WERI-Rb-1 (cell line): ENCODE results near the gene NISCH.

ENCODE experiments used
- DNase-seq: peaks from one replicate; pipeline ENCODE4 v3.0.0-alpha.2; 2020
- H3K27ac ChIP-seq: fragments of 250-450 bp; sonication (Bioruptor Pico); 2 replicates; pipeline ENCODE4 v1.5.1; 2020; ENCODE audit warnings: mild to moderate bottlenecking, moderate library complexity
- H3K27me3 ChIP-seq: fragments of 250-450 bp; sonication (Bioruptor Pico); 2 replicates; pipeline ENCODE4 v1.5.1; 2021; ENCODE audit warnings: mild to moderate bottlenecking, low read depth, moderate library complexity; ENCODE audit not compliant: insufficient read depth, severe bottlenecking
- H3K36me3 ChIP-seq: fragments of 250-450 bp; sonication (Bioruptor Pico); 2 replicates; pipeline ENCODE4 v1.5.1; 2020; ENCODE audit warnings: mild to moderate bottlenecking, moderate library complexity
- H3K4me3 ChIP-seq: 2 replicates; pipeline ENCODE4 v1.5.1; 2011; ENCODE audit warnings: low read depth, mild to moderate bottlenecking, control low read depth, low read length
- H3K9me3 ChIP-seq: fragments of 250-450 bp; sonication (Bioruptor Pico); 2 replicates; pipeline ENCODE4 v1.5.1; 2021; ENCODE audit warnings: mild to moderate bottlenecking, moderate library complexity; ENCODE audit not compliant: severe bottlenecking
- CTCF ChIP-seq: IDR thresholded peaks from 2 replicates; pipeline ENCODE4 v1.5.1; 2011; ENCODE audit warnings: low read depth, mild to moderate bottlenecking, control low read depth, inconsistent platforms, low read length

Gene NISCH

DNA sequence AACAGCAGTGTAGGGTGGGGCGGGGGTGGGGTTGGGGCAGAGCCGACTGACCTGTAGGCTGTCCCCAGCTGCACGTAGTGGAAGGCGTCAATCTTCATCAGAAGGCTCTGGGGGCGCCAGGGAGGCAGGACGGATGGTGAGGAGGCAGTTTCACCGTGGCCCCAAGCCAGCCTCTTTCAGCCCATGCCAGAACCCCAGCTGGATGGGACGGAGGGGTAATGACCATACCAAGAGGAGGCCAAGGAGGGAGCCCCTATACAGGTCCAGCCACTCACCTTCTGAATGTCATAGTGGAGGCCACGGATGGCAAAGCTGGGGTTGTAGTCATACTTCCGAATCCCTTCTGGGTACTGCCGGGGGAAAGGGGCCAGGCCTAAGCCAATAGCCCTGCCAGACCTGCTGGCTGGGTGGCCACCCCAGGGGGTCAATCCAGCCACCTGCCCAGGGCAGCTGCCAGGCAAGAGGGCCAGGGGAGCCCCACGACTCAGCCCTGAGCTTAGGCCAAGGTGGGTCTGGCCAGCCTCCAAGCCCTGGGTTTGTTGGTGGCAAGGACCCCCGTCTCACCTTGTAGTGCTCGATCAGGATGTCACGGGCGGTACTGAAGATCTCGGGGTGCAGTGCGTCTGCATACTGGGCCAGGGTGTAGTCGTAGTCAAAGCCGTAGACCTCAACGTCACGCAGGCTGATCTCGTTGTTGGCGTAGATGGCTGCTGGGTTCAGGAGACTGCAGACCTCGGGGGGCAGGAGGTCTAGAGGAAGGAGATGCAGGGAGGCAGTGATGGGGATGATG is 73.4 kb downstream of the NISCH start:
- Histone ChIP-seq H3K27ac (no peak overlapping the region), H3K27me3 (no peaks in the 10 kb centered on the region), H3K9me3 (no peaks in the 10 kb centered on the region), H3K4me3 (no peak overlapping the region), H3K36me3 (peaks cover 70% of the 10 kb centered on the region)
- TF ChIP-seq CTCF, result no peak
- peak; percentile 11 for DNase-seq

- Histone ChIP-seq H3K27me3 (no peaks in the 10 kb centered on the region), H3K9me3 (no peaks in the 10 kb centered on the region), H3K4me3 (no peak overlapping the region), H3K27ac (no peak overlapping the region), H3K36me3 (peaks cover 61% of the 10 kb centered on the region)
- no peak for TF ChIP-seq CTCF
- no peak for DNase-seq
These were observed 74.3 kb downstream of the NISCH start for GRCh38 chr3:52529376-52530333.

DNA sequence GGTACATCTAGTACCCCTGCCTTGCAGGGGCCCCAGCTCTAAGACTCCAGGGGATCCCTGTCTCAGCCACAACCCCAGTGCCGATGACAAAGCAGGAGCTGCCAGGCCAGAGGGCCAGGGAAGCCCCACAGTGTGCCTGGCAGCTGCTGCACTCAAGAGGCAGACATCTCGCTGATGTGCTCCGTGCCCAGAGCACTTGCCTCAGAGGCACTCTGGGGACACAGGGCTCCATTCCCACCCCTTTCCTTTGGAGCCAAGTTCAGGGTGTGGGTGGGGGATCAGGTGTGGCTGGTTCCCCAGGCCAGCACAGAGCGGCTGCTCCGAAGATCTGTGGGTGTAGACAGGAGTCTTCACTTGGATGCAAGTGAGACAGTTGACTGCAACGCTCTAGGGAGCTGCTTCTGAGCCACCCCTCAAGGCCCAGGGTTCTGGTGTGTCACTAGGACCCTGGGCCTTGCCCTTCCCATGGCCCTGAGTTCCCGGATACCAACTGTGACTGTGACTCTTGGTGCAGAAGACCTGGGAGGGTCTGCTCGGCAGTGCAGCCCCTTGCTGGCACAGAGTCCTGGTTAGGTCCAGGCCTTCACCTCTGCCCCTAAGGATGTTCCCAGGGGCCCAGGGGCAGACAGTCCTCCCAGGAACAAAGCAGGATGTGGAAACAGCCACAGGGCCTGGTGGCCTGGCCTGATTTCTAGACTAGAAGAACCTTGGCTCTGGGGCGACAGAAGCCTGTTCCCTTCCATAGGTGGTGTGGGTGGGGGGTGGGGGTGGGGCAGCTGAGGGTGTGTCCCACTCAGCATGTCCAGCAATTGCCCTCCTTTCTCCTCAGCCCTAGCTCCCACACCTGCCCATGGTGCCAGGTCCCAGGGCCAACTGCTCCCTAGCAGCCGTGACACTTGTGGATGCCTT is 75.8 kb downstream of the NISCH start:
- H3K36me3 ChIP-seq, result peaks cover 49% of the 10 kb centered on the region
- H3K27ac ChIP-seq, result no peak overlapping the region
- H3K4me3 ChIP-seq, result no peak overlapping the region
- H3K9me3 ChIP-seq, result no peaks in the 10 kb centered on the region
- no peaks in the 10 kb centered on the region for H3K27me3 ChIP-seq
- no peak for DNase-seq
- TF ChIP-seq CTCF, result no peak

- peaks cover 42% of the 10 kb centered on the region for H3K36me3 ChIP-seq
- H3K4me3 ChIP-seq, result peak overlapping the region; percentile 87
- H3K9me3 ChIP-seq, result no peaks in the 10 kb centered on the region
- no peak for DNase-seq
- no peak for TF ChIP-seq CTCF
- H3K27me3 ChIP-seq, result no peaks in the 10 kb centered on the region
- H3K27ac ChIP-seq, result peak overlapping the region; percentile 81; the same call in 1 of the 2 replicates
These were observed 76.6 kb downstream of the NISCH start for GRCh38 chr3:52531860-52532516.

- Histone ChIP-seq H3K27ac (peak overlapping the region; percentile 81), H3K9me3 (no peaks in the 10 kb centered on the region), H3K27me3 (no peaks in the 10 kb centered on the region), H3K36me3 (peaks cover 37% of the 10 kb centered on the region), H3K4me3 (peak overlapping the region; percentile 87)
- no peak for TF ChIP-seq CTCF
- no peak for DNase-seq
These were observed 77.1 kb downstream of the NISCH start for GRCh38 chr3:52532517-52532837.
